ENCODE results near the gene ZNF628.

- no peak for TF ChIP-seq GATA3 (IDR thresholded peaks at IDR 0.05; ENCODE audit: low read depth, low read length)
- TF ChIP-seq GATA2 (IDR thresholded peaks at IDR 0.05; ENCODE audit: low read depth, low read length), result no peak
Measured at GRCh38 chr19:55461259-55461973, 15.0 kb upstream of the ZNF628 start, which contains the start of gene ISOC2.
